DMS53 treated with DMSO at 0.1 percent for 48 hours (cell line): Measurements from ENCODE around the gene RNF115.
"Not testable (repeated sequence)": the region's sequence is repeated elsewhere in the genome, so short reads cannot be mapped to it uniquely, and the experiment has no call there.

Experiments
- DNase-seq: peaks from one replicate; lab custom pipeline; 2025; ENCODE audit not compliant: unreplicated experiment; lab: John Stamatoyannopoulos, UW

The RNF115 gene

GRCh38 chr1:145782272-145783099, 41.4 kb downstream of the RNF115 start:
- DNase-seq = no peak

- no peak for DNase-seq
These were observed 45.8 kb downstream of the RNF115 start for GRCh38 chr1:145778146-145778540.

GRCh38 chr1:145777357-145778145, 46.3 kb downstream of the RNF115 start:
- DNase-seq = no peak

GRCh38 chr1:145773423-145773822, 50.5 kb downstream of the RNF115 start:
- no peak for DNase-seq

GRCh38 chr1:145771056-145771455, 52.8 kb downstream of the RNF115 start:
- no peak for DNase-seq

GRCh38 chr1:145768004-145768403, 55.9 kb downstream of the RNF115 start:
- DNase-seq = not testable (repeated sequence)

GRCh38 chr1:145766926-145767325, 57.0 kb downstream of the RNF115 start:
- not testable (repeated sequence) for DNase-seq

- DNase-seq = not testable (repeated sequence)
These were observed 58.1 kb downstream of the RNF115 start for GRCh38 chr1:145765585-145766360.

- not testable (repeated sequence) for DNase-seq
These were observed 58.8 kb downstream of the RNF115 start for GRCh38 chr1:145765127-145765526.

GRCh38 chr1:145764231-145764940, 59.5 kb downstream of the RNF115 start:
- not testable (repeated sequence) for DNase-seq

GRCh38 chr1:145762001-145762400, 61.9 kb downstream of the RNF115 start:
- DNase-seq = not testable (repeated sequence)

- DNase-seq = not testable (repeated sequence)
These were observed 62.4 kb downstream of the RNF115 start for GRCh38 chr1:145761498-145761897.

GRCh38 chr1:145760395-145760949, 63.4 kb downstream of the RNF115 start:
- not testable (repeated sequence) for DNase-seq

GRCh38 chr1:145759721-145760120, 64.2 kb downstream of the RNF115 start:
- no peak for DNase-seq

- DNase-seq = no peak
These were observed 65.3 kb downstream of the RNF115 start for GRCh38 chr1:145758575-145758974.

- no peak for DNase-seq
These were observed 65.8 kb downstream of the RNF115 start for GRCh38 chr1:145758116-145758515.

- no peak for DNase-seq
These were observed 66.5 kb downstream of the RNF115 start for GRCh38 chr1:145757420-145757819.

- no peak for DNase-seq
These were observed 72.3 kb downstream of the RNF115 start for GRCh38 chr1:145751491-145752037.

GRCh38 chr1:145750426-145750825, 73.5 kb downstream of the RNF115 start:
- no peak for DNase-seq
